ENCODE measurements around the gene CIC. TPM values are rescaled to one million over a fixed set of nuclear protein-coding genes. Genes with fewer than 3 reads are reported as not detected.
"Not testable (repeated sequence)": the region's sequence is repeated elsewhere in the genome, so short reads cannot be mapped to it uniquely, and the experiment has no call there.

Gene CIC
- total and polyA plus RNA-seq, 9 of the 15 experiments (the other 6 are each of a cell fraction or from before 2014, with no cell fraction given), result 0.07 to 44.7 (median 8.6) TPM

- ATAC-seq; H3K27me3 ChIP-seq (ENCODE audit: control insufficient read depth in 2 of 2, insufficient read depth in 2 of 2, low read length in 2 of 2); H4K20me1 ChIP-seq (replicated peaks; ENCODE audit: control insufficient read depth, insufficient read depth, low read length); BruUV-seq (replicated peaks); DNase-seq (ENCODE audit: extremely low read depth in 1 of 4, low spot score in 3 of 4); in situ Hi-C loops (cut with MboI); H3K9me3 ChIP-seq (replicated peaks; ENCODE audit: control insufficient read depth, insufficient read depth, low read depth, low read length); H3K9me1 ChIP-seq (ENCODE audit: control insufficient read depth, insufficient read depth, low read length); intact Hi-C loops (cut with micrococcal nuclease); H3K4me3 ChIP-seq; CTCF ChIA-PET (ENCODE audit: low intra/inter-chr PET ratio); FAIRE-seq; TF ChIP-seq CEBPG (CRISPR knock-in tag; IDR thresholded peaks at IDR 0.05): not testable (repeated sequence)
- Histone ChIP-seq H2AFZ (ENCODE audit: low read depth, low read length) (peak overlapping the region; percentile 95), H3K79me2 (ENCODE audit: control insufficient read depth, insufficient read depth, low read length) (peaks cover 24% of the 10 kb centered on the region), H3K27ac (ENCODE audit: extremely low read depth, low read depth, low read length) (peak overlapping the region; percentile 90), H3K4me1 (replicated peaks in 1 of 2; ENCODE audit: control insufficient read depth in 2 of 2, insufficient read depth in 2 of 2, low read length in 2 of 2) (peaks cover 17 to 36% of the 10 kb centered on the region in 2 experiments), H3K36me3 (ENCODE audit: control insufficient read depth, insufficient read depth, low read length) (peaks cover 10% of the 10 kb centered on the region; the same call in 2 of the 3 replicates), H3K9ac (ENCODE audit: insufficient read depth in 1 of 2, low read depth in 2 of 2, low read length in 2 of 2) (peak overlapping the region in 1 of 2 experiments; percentile 98; a peak in 2 of 4 replicates), H3K4me2 (ENCODE audit: insufficient read depth, low read length) (peak overlapping the region; percentile 96)
- POLR2A ChIA-PET, result interaction anchor here (0.6 to 1.1 kb wide), 3 partner anchors 10 to 26 kb away, joined by 3 to 4 read pairs (median 3); no protein-coding TSS in a partner anchor
- WGBS (ENCODE audit: insufficient coverage, low coverage, missing lambda C conversion rate), result 84% methylated on average over 25 of the region's 25 CpGs
- TF ChIP-seq CEBPG (tag; conservative IDR thresholded peaks at IDR 0.05 in 1 of 2, IDR thresholded peaks at IDR 0.05 in 1 of 2), result peak; percentile 8 to 41; a peak in 3 of 4 replicates
- TF ChIP-seq CEBPB (tag; IDR thresholded peaks at IDR 0.05), result peak; percentile 79
Observed at GRCh38 chr19:42266928-42267603, 2.0 kb upstream of the CIC start.

- FAIRE-seq (peak; percentile 40), DNase-seq (ENCODE audit: extremely low read depth in 1 of 4, low spot score in 3 of 4) (no peak), ATAC-seq (no peak)
- Histone ChIP-seq H3K4me1 (replicated peaks in 1 of 2; ENCODE audit: control insufficient read depth in 2 of 2, insufficient read depth in 2 of 2, low read length in 2 of 2) (peaks cover 17 to 42% of the 10 kb centered on the region in 2 experiments), H3K9me3 (replicated peaks; ENCODE audit: control insufficient read depth, insufficient read depth, low read depth, low read length) (no peaks in the 10 kb centered on the region), H3K27me3 (ENCODE audit: control insufficient read depth in 2 of 2, insufficient read depth in 2 of 2, low read length in 2 of 2) (no peaks in the 10 kb centered on the region), H3K79me2 (ENCODE audit: control insufficient read depth, insufficient read depth, low read length) (peaks cover 24% of the 10 kb centered on the region), H4K20me1 (replicated peaks; ENCODE audit: control insufficient read depth, insufficient read depth, low read length) (no peaks in the 10 kb centered on the region), H3K4me2 (ENCODE audit: insufficient read depth, low read length) (peak overlapping the region; percentile 96), H2AFZ (ENCODE audit: low read depth, low read length) (peak overlapping the region; percentile 95), H3K4me3 (peak overlapping the region; percentile 54), H3K36me3 (ENCODE audit: control insufficient read depth, insufficient read depth, low read length) (peaks cover 17% of the 10 kb centered on the region; the same call in 2 of the 3 replicates), H3K9me1 (ENCODE audit: control insufficient read depth, insufficient read depth, low read length) (no peaks in the 10 kb centered on the region), H3K9ac (ENCODE audit: insufficient read depth in 1 of 2, low read depth in 2 of 2, low read length in 2 of 2) (peak overlapping the region; percentile 90 to 98), H3K27ac (ENCODE audit: extremely low read depth, low read depth, low read length) (peak overlapping the region; percentile 90)
- ChIA-PET POLR2A (interaction anchor here (1.0 to 1.1 kb wide), 2 partner anchors 11 to 25 kb away, joined by 3 to 4 read pairs; no protein-coding TSS in a partner anchor), CTCF (ENCODE audit: low intra/inter-chr PET ratio) (no interaction called here)
- WGBS (ENCODE audit: insufficient coverage, low coverage, missing lambda C conversion rate), result 21% methylated on average over 13 of the region's 13 CpGs
- intact Hi-C loops (cut with micrococcal nuclease), result loop anchor here (2.0 kb wide), 1 partner anchor 13 kb away; the partner anchor contains the start of gene ERF
- TSS peak; percentile 96 for BruUV-seq (replicated peaks)
- in situ Hi-C loops (cut with MboI), result no loop called here
- TF ChIP-seq ZNF121 (CRISPR knock-in tag; conservative IDR thresholded peaks at IDR 0.05), result 0 out of 2 replicates have a peak, but pooled peaks have one; percentile 25
- TF ChIP-seq GATA2 (CRISPR knock-in tag; IDR thresholded peaks at IDR 0.05), result no peak
- no peak for TF ChIP-seq NR2C1 (IDR thresholded peaks at IDR 0.05)
- TF ChIP-seq NR2C1 (tag; IDR thresholded peaks at IDR 0.05), result peak; percentile 10; the same call in 1 of the 2 replicates
- no peak for TF ChIP-seq TFE3 (CRISPR knock-in tag; IDR thresholded peaks at IDR 0.05)
- TF ChIP-seq THRB (CRISPR knock-in tag; conservative IDR thresholded peaks at IDR 0.05), result no peak
- 0 out of 2 replicates have a peak, but pooled peaks have one; percentile 43 for TF ChIP-seq CREB3 (tag; conservative IDR thresholded peaks at IDR 0.05; ENCODE audit: low read depth)
Observed at GRCh38 chr19:42267644-42268141, 1.4 kb upstream of the CIC start.
